AG08395 (cell line): Measurements from ENCODE around the gene COG2.
"Not testable (repeated sequence)": the region's sequence is repeated elsewhere in the genome, so short reads cannot be mapped to it uniquely, and the experiment has no call there.

ENCODE experiments used
- DNase-seq: peaks from one replicate; pipeline ENCODE4 v3.0.0; 2012; ENCODE audit warnings: mixed read lengths, low spot score

COG2 gene

DNA sequence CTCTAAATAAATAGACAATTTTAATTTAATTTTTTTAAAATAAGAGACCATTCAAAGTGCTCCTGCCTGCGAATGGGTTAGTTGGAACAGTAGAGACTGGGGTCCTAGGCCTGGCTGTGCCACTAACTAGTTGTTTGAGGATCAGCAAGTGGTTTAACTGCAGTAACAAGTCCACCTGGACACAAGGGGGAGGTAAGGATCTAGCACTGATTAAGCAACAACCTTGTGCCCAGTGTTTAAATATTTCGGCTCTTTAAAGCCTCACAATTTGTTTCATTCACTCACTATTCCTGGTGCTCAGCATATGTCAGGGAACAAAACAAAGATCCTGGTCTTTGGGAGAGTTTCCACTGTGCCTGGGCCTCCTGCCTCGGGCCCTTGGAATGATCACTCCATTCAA, 73.2 kb downstream of the COG2 start:
- DNase-seq: no peak

DNA sequence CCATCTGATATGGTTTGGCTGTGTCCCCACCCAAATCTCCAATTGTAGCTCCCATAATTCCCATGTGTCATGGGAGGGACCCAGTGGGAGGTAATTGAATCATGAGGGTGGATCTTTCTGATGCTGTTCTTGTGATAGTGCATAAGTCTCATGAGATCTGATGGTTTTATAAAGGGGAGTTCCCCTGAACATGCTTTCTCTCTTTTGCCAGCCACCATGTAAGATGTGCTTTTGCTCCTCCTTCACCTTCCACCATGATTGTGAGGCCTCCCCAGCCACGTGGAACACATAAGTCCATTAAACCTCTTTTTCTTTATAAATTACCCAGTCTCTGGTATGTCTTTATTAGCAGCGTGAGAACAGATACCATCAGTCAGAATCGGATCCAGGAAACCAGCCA, 74.2 kb downstream of the COG2 start:
- not testable (repeated sequence) for DNase-seq

DNA sequence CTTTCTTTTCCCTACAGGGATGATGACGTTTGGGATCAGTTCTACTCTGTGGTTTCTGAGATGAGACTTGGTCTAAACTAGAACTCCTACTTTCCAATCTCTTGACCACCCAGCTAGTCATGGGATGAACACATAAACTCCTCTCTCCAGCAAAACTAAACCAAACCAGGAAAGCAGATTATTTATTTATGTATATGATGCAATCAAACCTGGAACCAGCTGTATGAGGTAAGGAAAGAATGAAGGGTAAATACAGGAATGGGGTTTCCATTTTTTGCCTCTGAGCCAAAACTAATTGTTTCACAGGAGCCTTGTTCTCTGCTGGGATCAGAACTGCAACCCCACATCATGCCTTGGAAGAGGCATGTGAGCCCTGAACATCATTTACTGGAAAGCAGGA, 75.0 kb downstream of the COG2 start:
- no peak for DNase-seq

DNA sequence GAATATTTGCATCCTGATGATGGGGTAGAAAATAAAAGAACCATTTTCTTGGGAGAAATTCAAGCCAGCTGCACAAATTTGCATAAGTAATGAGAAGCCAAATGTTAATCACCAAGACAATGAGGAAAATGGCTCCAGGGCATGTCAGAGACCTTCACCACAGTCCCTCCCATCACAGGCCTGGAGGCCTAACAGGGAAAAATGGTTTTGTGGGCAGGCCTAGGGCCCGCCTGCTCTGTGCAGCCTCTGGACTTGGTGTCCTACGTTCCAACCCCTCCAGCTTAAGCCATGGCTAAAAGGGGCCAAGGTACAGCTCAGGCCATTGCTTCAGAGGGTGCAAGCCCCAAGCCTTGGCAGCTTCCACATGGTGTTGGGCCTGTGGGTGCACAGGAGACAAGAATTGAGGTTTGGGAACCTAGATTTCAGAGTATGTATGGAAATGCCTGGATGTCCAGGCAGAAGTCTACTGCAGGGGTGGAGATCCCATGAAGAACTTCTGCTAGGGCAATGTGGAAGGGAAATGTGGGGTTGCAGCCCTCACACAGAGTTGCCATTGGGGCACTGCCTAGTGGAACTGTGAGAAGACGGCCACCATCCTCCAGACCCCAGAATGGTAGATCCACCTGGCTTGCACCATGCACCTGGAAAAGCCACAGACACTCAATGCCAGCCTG, 79.7 kb downstream of the COG2 start:
- not testable (repeated sequence) for DNase-seq

DNA sequence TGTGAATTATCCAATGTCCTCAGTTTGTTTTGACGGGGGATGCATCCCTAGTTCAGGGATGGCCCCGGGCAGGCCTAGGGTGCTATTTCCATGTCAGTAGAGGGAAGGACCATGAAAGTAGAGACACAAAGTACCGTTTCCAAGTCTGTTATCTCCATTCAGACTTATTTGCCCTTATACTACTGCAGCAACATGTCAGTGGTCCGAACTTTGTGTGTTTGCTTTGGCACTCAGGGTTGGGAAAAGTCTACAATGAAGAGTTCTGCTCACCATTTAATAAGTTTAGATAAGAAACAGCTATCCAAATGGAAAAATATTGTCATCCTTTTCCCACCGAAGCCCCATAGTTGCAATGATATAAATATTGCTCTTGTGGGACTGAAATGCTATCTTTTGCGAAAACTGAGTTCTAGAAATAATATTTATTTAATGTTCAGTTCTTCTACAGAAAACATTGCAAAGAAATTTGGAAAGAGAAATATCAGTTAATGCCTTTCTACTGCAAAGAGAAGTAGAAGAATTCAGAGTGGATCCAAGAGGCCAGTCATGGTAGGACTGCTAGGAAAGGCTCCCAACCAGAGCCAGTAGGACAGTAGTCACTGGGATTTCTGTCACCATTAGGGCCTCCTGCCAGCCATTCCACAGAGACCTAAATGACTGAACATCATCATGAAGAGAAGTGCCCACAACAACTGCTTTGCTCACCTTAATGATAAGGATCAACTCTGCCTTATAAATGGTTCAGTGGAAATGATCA, 83.2 kb downstream of the COG2 start:
- DNase-seq: no peak

DNA sequence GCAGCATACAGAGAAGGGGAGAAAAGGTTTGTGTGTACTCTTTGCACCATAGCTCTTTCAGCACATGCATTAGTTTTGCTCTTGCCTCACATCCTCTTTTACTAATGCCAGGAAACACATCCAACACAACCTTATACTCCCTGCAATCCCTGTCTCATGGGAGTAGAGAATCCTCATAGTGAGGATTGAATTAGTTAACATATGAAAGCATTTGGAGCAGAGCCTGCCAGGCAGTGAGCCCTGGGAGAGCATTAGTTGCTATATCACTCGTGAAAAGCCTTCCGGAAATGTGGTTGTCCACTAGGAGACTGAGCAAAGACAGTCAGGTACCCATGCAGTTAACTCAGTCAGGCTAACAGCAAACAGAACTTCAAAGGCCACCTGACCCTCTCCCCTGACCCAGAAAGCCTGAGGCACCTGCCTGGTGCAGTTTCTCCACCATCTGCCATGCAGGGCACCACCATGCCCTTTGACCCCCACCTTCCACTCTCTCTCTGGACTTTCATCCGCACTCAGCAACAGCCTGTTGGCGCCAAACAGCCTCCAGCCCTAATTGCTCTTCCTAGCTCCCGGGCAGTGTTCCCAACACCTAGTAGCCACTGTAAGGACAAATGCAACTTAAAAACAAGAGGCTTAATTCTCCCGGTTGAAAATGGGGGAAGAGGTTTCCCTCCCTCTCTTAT, 86.6 kb downstream of the COG2 start:
- no peak for DNase-seq

DNA sequence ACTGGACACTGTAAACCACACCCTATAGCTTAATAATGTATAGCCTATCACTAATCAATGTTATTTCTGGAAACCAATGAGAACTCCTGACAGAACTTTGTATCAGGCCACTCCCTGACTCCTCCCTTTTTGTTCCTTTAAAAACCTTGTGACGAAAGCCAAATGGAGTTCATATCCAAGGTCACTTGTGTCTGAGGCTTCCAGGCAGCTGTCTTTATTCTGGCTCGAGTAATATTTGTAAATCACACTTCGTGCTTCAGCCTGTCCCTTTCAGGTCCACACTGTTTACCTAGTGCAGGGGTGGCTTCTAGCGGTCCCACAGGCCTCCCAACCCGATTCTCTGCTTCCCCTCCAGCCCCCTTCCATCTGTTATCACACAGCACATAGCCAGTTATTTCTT, 88.7 kb downstream of the COG2 start:
- DNase-seq: no peak

DNA sequence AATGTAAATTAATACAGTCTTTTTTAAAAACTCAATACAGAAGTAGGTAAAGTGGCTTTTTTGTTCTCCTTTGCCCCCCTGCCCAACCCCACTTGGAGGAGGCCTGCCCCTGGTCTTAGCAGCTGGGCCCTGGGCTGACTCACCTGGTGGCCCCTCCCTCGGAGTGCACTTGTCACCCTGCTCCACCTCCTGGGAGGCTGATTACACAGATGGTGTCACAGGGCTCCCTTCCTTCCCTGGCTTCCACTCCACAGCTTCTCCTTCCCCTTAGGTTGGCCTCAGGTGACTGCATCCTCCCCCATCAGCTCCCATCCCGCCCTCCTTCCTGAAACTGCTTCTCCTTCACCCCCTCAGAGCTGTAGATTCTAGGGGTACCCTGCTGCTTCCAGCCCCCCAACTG, 93.2 kb downstream of the COG2 start:
- DNase-seq: no peak

DNA sequence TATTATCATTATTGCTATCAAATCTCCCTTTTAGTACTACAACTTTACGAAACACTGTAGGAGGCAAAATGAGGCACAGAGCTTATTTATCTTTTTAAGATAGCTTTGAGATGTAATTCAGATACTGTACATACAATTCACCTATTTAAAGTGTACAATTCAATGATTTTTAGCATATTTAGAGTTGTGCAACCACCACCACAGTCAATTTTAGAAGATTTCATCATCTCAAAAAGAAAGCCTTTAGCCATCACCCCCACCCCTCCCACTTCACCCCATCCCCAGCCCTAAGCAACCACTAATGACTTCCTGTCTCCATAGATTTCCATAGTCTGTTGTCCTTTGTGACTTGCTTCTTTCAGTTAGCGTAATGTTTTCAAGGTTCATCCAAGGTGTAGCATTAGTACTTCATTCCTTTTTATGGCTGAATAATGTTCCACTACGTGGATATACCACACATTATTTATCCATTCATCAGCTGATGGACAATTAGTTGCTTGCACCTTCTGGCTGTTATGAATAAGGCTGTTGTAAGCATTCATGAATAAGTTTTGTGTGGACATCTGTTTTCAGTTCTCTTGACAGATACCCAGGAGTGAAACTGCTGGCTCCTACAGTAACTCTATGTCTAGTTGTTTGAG, 95.5 kb downstream of the COG2 start:
- no peak for DNase-seq

DNA sequence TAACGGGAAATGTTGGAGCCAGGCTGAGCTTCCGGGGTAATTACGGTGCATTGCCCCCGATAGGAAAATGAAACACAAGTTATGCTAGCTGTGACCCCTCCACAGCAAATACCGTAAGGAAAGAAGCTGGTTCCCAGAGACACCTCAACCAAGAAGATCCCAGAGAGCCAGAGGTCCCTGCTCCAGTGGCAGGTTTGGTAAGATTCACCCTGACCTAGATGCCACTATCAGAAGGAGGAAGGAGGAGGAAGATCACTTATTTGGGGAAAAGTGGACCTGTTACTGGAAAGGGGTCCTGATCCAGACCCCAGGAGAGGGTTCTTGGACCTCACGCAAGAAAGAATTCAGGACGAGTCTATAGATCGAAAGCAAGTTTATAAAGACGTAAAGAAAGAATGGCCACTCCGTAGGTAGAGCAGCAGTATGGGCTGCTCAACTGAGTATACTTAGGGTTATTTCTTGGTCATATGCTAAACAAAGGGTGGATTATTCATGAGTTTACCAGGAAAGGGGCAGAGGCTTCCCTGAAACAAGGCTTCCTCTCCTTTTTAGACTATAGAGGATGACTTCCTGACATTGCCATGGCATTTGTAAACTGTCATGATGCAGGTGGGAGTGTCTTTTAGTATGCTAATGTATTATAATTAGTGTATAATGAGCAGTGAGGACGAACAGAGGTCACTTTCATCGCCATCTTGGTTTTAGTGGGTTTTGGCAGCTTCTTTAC, 97.4 kb downstream of the COG2 start:
- no peak for DNase-seq
